Central memory CD4-positive, alpha-beta T cell (primary cell): Measurements from ENCODE around the gene L2HGDH.

Experiments used
- DNase-seq: peaks from one replicate; pipeline ENCODE4 v3.0.0; 2022

The L2HGDH gene

DNA sequence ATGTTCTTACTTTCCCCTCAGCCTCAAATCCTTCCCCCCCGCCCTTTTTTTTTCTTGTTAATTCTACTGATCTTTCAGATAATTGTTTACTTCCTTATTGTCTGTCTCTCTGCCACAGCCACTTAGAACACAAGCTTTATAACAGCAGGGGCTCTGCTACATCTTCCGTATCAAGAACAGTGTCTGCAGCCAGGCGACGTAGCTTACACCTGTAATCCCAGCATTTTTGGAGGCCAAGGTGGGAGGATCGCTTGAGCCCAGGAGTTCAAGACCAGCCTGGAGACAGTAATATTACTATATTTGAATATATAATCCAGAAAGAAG lies 86.1 kb downstream of the L2HGDH start:
- DNase-seq = no peak

DNA sequence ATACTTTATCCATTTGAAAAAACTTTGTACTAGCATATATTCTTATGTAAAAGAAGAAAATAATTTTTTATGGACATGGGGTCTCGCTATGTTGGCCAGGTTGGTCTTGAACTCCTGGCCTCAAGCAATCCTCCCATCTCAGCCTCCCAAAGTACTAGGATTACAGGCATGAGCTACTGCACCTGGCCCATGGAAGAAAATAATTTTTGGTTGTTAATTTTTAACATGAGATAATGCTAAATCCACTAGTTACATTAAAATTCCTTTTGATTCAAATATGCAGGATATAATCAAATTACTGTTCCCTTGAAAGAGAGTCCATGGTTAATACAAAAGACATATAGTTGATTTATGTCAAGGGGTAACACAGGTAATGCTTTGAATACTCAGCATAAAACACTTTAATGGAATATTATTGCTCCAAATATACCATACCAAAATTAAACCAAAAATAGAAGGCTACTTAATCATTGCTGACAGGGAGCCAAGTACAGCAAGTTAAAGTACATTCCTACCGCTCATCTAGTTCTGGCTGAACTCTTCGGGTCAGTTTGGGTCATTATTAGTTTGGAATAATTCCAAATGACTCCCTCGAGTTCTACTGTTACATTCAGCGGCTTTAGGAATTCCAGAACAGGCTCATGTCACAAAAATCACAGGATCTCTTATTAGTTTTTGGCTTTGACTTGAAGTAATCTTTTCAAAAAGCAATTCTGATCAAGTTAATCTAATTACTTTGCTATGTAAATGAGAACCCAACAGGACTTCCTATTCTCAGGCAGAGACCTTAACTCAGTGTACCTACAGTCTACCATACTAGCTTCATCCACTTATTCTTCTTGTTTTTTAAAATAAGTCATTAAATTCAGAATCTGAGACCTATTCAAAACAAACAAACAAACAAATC lies 86.7 kb downstream of the L2HGDH start:
- DNase-seq = no peak

- no peak for DNase-seq
These were observed 89.9 kb downstream of the L2HGDH start for GRCh38 chr14:50222055-50222613.

- DNase-seq = no peak
These were observed 93.5 kb downstream of the L2HGDH start for GRCh38 chr14:50218501-50218900.

DNA sequence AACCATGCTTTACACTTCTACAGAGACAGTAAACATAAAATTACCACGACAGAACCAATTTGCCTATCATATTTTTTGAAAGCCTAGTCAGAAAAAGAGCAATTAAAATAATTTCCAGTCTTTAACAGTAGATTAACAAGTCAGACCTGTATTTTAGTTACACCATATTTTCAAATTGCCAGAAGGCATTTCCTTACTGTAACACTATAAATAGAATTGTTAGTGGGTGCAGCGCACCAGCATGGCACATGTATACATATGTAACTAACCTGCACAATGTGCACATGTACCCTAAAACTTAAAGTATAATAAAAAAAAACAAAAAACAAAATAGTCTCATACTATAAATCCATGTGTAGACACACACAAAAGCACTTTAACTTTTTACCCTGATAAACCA lies 96.6 kb downstream of the L2HGDH start:
- DNase-seq = no peak

DNA sequence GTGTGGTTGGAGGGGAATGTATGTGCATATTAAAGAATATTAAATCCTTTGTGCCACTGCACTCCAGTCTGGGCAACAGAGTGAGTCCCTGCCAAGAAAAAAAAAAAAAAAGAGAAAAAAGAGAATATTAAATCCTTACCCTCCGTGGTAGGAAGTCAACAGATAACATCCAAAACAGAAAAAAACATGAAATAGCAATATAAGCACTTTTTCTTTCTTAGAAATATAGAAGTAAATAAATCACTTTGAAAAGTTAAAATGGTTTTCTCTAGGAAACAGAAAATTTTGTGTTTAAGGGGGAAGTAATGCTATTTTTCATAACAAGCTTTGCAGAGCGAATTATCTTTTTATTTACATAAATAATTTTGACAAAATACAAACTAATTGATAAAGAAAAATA lies 98.2 kb downstream of the L2HGDH start:
- no peak for DNase-seq

GRCh38 chr14:50212726-50213125 lies 99.3 kb downstream of the L2HGDH start:
- DNase-seq = no peak

DNA sequence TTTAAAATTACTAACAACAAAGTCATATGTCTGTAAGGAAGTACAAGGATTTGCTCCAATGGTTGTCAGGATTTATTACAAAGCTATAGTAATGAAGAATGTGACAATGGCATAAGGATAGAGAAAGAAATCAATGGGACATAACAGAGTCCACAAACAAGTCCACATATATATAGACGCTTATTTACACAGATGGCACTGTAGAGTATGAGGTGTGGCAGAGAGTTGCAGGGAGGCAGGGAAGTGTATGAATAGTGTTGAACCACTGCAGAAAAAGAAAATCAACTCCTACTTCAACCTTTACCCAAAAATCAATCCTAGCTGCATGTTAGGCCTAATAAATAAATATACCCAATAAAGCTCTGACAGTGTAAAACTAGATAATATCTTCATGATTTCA lies 102.0 kb downstream of the L2HGDH start:
- no peak for DNase-seq

GRCh38 chr14:50198499-50198898 lies 113.5 kb downstream of the L2HGDH start:
- DNase-seq = no peak

- DNase-seq = no peak
These were observed 120.5 kb downstream of the L2HGDH start for GRCh38 chr14:50191499-50191898.
